NCI-H2227 treated with DMSO at 0.1 percent for 48 hours (cell line): Measurements from ENCODE around the gene PKP2.

Source experiments
- DNase-seq: peaks from one replicate; lab custom pipeline; 2025; lab: John Stamatoyannopoulos, UW

PKP2 gene

DNA sequence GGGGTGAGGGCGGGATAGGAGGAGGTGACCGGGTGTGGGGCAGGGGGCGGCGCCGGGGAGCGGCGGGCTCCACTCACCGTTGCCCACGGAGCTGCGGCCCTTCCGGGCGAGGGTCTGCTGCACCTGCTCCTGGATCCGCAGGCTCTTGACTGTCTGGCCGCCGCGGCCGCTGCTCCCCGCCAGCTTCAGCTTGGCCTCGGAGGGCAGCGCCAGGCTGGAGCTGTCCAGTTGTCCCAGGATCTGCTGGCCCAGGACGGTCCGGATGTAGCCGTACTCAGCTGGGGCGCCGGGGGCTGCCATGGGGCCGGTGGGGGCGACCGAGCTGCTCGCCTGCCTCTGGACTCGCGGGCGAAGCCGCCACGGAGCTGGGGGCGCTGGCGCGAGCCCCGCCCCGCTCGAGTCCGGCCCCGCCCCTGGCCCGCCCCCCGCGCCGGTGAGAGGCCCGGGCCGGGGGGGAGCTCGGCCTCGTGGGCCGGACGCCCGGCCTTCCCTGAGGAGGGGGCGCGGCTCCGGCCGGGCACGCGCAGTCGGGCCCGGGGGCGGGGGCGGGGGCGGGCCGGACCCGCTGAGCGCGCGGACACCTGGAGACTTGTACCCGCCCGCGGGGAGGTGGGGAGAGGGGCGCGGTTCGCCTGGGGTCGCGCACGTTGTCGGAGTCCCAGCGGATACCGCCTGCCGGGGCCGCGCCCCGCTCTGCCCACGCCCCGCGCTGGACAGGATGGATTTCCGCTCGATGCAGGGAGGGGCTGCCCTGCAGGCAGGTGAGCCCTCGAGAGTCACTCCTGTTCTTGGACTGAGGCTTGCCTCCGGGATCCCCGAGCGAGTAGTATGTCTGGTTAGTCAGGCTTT lies at the start of gene PKP2:
PKP2 (minus strand) TSS at position 346 of the 849 bp plus-strand sequence; CDS start at position 300, 46 bp downstream.
- no peak for DNase-seq

DNA sequence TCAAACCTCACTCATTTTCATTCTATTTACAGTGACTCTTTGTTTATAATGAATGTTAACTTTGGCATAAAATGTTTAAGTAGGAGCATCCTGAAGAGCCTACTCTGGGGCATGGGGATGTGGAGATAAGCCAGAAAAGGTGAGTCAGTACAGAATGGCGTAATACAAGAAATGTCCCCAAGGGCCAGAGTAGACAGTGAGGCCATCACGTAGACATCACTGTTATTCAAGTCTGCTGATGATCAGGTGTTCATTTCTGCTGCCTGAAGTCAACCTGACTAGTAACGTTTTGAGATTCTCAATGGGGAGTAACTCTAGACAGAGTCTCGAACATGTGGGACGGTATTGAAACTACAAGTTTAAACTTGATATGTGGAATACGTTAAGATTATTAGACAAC lies 47.6 kb upstream of the PKP2 start:
- DNase-seq: no peak

DNA sequence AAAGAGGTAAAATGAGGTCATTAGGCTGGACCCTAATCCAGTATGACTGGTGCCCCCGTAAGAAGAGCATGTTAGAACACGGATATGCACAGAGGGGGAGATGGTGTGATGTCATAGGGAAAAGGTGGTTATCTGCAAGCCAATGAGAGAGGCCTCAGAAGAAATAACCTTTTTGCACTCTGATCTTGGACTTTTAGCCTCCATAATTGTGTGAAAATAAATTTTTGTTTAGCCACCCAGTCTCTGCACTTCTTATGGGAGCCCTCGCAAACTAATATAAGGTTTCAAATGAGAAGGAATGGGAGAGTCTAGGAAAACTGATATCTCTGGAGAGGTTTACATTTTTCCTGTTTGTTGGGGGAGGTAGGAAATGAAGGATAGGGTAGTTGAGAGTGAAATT lies 43.2 kb upstream of the PKP2 start:
- DNase-seq: no peak

DNA sequence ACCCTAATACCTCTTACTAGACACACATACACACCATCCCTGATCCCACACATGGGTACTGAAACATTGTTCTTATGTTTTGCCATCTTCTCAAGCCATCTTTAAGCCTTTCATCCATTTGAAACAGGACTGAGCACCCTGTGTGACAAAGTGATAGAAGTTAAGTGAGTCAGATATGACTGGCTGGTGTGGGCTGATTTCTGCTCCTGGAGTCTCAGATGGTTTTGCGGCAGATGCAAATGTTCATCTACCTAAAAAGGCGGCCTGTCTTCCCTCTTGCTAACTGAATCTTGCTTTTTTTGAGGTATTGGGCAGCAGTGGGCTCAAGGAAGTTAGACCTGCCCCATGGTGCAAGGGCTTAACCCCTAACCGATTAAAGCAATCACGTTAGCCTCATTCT lies 30.4 kb upstream of the PKP2 start:
- DNase-seq: no peak

DNA sequence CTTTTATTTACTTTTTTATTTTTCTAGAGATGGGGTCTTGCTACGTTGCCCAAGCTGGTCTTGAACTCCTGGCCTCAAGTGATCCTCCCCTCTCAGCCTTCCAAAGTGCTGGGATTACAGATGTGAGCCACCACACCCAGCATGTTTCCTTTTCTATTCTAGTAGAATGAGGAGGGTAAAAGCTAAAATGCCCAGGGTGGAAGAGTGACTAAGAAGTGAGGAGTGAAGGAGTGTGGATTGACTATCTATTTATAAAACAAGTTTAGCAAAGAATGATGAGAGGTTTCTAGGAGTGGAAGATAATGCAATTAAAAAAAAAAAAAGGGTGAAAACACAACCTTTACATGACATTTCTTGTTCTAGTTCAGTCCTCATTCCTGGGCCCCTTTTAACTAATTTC lies 29.8 kb upstream of the PKP2 start:
- DNase-seq: no peak

DNA sequence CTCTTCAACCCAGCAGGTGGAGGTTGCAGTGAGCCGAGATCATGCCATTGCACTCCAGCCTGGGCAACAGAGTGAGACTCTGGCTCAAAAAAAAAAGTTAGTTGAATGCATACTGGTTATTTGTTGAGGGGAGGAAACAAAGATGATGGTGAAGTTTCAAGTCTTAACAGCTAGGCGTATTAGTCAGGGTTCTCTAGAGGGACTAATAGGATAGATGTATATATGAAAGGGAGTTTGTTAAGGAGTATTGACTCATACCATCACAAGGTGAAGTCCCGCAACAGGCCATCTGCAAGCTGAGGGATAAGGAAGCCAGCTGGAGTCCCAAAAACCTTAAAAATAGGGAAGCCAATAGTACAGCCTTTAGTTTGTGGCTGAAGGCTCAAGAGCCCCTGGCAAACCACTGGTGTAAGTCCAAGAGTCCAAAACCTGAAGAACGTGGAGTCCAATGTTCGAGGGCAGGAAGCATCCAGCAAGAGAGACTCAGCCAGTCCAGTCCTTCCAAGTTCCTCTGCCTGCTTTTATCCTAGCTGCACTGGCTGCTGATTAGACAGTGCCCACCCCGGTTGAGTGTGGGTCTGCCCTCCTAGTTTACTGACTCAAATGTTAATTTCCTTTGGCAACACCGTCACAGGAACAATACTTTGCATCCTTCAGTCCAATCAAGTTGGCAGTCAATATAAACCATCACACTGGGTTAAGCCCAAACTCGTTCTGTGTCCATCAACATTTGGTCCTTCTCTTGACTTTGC lies 26.1 kb upstream of the PKP2 start:
- DNase-seq: no peak

DNA sequence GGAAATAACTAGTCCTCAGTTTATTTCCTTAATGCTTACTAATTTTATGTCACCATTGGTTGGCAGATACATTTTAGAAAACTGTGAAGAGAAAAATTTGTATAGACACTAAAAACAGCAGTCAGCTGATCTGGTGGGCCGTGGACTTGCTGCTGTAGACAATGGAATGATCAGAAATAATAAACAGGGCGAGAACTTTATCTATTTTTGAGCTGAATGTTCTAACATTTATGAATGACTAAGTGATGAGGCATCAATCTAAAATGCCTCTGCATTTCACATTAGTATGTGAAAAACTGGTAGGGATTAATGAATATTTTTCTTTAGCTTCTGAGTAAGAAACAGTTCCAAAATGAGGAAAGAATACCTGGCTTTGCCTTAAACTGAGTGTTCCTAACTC lies 24.8 kb upstream of the PKP2 start:
- DNase-seq: no peak

DNA sequence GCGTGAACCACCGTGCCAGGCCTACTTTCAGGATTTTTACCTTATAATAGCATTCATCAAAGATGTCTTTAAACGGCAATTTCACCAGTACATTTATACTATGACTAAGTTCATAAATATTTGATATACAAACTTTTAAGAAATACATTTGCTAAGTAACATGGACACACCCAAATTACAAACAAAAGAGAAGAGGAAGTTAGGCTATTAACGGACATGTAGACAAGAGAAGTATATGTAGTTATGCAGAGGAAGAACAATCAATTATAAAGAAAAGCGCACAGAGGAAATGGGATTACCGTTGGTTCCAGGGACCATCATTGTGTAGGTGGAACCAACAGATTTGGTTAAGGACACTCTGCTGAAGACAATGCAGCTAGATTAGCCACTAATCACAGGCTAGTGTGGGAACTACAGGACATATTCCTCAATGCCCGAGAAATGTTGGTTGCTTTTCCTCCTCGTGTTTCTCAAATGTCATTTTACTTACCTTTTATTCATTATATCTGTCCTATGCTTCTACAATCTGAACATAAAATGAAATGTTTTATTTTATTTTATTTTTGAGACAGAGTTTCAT lies 24.0 kb upstream of the PKP2 start:
- DNase-seq: no peak

DNA sequence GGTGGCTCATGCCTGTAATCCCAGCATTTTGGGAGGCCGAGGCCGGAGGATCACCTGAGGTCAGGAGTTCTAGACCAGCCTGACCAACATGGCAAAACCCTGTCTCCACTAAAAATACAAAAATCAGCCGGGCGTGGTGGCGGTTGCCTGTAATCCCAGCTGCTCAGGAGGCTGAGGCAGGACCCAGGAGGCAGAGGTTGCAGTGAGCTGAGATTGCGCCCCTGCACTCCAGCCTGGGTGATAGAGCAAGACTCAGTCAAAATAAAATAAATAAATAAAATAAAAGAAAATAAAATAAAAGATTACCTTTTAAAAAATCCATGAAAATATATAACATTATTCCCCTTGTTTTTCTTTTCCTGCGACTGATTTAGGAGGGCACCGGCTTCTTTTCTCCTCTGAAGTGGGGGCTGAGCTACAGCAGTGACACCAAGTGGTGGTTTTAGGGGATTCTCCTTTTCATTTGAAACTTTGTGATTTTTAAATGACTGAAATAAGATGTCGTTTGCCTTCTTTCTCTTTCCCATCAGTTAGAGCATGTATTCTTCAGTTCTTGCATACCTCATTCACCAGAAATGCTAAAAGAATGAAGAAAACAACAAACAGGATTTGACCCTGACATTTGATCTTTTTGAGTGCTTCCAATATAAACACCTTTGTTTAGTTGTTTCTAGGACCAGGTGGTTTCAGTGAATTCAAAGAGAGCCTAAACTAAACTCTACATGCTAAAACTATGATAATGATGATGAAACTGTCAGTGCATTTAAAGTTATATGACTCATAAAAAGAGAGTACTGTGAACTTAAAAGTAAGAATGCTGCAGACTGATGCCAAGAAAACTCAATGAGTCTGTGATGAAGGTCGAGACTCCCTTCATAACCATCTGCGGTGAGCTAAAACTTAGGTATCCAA lies 22.6 kb upstream of the PKP2 start:
- DNase-seq: no peak

DNA sequence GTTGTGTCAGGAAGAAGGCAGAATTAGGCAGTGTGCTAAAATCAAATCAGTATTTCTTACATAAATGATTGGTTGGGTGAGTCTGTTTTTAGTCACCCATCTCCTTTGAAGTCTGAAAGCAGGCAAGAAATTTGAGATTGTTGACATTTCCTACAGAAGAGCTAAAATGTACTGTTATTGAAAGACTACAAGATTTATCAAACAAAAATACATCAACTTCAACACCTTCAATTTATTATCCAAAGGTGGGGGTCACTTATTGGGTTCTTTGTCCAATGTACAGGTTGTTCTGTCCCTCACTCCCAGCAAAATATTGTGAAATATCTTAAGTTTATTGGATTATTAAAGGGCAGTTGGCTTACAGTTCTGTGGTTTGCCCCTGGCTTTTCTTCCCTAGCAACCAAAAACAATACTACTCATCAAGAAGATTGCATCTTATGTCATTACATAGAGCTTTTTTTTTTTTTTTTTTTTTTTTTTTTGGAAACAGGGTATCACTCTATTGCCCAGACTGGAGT lies 20.6 kb upstream of the PKP2 start:
- DNase-seq: no peak

DNA sequence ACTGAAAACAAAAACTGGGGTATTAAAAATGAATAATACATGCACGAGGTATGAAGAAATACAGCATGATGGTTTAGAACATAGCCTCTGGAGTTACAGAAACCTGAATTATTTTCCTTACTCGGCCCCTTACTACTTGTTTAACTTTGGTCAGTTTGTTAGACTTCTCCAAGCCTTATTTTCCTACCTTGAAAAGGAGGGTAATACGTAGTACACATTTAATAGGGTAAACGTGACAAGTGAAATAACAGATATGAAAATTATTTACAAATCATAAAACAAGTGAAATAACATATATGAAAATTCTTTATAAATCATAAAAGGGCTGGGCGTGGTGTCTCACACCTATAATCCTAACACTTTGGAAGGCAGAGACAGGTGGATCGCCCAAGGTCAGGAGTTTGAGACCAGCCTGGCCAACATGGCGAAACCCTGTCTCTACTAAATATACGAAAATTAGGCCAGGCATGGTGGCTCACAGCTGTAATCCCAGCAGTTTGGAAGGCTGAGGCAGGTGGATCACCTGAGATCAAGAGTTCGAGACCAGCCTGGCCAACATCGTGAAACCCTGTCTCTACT lies 11.4 kb upstream of the PKP2 start:
- no peak for DNase-seq

DNA sequence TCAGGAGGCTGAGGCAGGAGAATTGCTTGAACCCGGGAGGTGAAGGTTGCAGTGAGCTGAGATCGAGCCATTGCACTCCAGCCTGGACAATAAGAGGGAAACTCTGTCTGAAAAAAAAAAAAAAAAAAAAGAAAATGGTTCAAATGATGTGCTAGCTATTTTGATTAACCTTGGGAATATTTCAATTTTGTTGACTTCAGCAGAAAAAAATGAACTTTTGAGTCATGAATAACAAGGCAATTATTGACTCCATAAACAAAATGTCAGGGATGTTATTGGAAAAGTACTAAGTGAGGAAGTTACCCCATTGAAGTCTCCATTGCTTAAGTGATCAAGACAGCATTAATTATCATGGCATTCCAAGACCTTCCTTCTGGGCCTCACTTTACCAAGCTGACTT lies 10.6 kb upstream of the PKP2 start:
- DNase-seq: no peak

DNA sequence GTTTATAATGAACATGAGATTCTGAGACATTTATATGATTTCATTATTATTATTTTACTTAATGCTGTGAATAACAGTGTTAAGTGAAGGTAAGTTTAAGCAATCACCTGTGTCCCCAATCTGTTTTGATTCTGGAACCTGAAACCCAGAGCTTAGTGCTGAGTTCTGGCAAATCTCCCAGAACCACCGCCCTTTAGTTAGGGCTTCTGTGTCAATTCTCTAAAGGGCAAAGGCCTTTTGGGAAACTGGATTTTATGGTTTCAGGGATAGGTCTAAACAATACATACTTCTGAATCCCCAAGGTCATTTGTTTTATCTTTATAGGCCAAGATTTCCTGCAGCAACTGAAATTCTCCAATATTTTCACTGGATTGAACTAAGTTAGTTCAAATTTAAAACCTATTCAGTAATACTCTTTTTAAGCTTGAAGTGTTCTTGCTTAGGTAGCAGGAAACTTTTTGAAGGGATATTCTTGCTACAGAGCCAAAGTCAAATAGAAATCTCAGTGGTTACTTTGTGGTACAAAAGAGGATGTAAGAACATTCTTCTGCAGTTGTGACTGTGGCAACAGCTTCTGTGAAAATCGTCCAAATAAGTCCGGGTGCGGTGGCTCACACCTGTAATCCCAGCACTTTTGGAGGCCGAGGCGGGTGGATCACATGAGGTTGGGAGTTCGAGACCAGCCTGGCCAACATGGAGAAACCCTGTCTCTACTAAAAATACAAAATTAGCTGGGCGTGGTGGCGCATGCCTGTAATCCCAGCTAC lies 10.0 kb upstream of the PKP2 start:
- DNase-seq: no peak

DNA sequence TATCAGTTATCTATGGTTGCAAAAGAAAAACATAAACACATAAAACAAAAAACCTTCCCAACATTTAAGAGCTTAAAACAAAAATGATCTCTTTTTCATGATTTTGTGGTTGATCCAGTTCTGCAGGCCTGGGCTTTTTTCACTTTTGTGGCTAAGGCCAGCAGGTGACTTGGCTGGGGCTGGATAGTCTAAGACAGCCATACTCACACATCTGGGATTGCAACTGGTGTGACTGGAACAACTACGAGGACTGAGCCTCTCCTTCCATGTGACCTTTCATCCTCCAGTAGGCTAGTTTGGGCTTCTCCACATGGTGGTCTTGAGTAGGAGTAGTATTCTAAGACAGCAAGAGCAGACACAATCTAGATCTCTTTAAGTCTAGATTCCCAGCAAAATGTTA lies 7.2 kb upstream of the PKP2 start:
- DNase-seq: no peak

DNA sequence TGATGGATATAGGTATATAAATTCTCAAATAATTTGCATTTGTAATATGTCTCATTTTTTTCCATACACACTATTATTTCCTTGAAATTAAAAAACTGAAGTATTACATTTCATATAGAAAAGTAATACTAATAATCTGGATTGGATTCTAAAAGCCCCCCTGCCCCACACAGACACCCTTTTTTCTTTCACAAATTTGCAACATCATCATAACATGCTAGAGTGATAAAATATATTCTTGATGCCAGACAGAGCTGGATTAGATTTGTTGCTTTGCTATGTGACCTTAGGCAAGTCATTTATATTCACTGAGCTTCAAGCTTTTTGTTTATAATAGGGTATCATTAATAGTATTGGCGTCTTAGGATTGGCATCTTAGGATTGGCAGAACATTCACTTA lies 6.7 kb upstream of the PKP2 start:
- no peak for DNase-seq

DNA sequence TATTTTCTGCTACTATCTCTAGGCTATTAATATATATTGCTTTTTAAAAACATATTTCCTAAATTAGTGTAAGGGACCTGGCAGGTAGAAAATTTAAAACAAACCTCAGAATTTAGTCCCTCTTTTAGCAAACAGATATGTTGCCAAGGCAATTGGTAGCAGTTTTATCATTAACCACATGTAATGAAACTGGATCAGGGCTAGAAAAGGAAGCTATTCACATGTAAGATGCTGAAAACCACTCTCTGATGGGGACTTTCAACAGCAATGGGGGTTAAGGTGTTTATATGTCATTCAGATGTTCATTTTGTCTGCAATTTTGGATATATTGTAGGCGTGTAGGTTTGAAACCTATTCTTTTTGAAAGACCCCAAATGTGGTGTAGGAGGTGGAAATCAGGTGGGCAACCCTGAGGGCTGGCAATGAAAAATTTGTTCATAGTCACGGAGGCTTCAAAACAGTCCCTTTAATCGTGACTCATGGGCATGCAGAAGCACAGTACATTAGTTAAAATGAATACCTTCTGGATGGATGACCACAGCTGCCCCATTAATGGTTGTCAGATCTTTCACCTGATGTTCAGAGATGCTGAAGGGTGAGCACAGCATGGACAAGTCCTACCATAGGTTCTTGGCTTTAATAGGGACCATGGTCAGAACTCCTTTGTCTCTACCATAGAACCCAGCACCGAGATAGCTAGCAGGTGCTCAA lies 5.9 kb upstream of the PKP2 start:
- no peak for DNase-seq

DNA sequence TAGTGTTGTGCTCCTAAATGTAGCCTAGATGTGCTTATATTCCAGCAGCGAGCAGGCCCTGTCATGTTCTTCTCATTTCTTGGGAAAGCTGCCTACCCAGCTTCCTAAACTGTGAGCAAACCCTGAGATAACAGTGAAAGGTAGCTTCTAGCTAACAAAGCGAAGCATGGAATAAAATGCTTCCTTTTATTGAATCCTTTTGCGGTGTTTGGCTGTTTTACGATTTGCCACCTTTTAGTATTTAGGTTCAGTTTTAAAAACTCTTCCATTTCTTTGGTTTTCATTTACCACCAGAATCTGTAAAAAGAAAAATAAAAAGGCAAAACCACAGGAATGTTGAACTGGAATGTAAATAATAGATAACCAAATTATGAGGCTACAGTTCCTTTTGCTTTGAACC lies 5.0 kb upstream of the PKP2 start:
- DNase-seq: no peak

DNA sequence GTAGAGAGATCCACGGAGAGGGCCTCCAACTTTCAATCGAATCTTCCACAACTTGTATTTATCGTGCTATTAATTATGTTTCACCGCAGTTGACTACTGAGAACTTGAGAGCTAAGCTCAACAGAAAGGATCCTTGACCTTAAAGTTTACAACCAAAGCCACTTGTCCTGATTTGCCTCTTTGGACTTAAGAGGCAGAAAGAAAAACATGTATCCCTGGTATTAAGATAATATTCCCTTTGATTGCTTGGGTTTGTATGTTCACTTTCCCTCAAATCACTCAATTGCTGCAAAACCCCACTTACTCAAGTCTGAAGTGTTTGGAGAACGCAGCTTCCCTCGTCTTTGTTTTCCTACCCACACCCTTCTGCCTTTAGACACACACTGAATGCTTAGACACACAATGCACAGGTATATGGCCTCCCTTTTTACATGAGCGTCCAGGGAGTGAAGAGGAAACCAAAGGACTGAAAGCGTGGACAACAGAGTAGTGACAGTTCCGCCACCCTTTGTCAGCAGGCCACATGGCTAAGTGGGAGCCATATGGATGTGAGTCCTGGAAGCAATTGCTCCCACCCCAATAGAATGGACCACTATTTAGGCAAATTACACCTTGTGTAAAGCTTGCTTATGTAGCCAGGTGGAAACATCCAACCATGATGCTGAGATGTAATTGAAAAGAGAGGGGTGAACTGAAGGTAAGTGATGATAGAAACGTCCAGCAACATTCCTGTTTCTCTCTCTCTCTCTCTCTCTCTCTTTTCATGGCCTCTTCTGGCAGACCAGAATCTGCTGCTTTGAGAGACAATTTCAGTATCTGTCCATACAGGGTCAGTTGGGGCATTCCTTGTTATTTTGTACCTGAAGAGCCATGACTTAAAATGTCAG lies 1.4 kb upstream of the PKP2 start:
- DNase-seq: no peak

DNA sequence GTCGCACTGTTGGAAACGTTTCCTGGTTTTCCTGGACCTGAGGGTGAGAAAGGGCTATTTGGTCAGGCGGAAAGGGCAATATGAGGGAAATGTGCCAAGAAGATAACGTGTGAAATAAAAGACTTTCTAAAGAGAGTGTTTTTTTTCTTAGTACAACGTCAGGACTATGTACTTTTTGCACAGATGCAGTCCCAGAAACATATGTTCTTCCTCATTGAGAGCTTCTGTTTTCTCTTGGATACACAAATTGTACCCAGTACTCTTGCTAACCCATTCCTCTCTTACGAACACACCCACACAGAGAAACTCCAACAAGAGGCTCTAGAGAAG lies 669 bp upstream of the PKP2 start:
- DNase-seq: no peak
